Astrocyte of the spinal cord (primary cell): ENCODE results near the gene SFSWAP.
A peak's percentile ranks its signal among the peaks of the same experiment; 100 is the strongest.

Source experiments
- DNase-seq: peaks from one replicate; pipeline ENCODE4 v3.0.0; 2011; ENCODE audit warnings: low read depth, low spot score
- H3K4me3 ChIP-seq: 2 replicates; pipeline ENCODE4 v1.5.1; 2011; ENCODE audit warnings: low read depth, mild to moderate bottlenecking, low read length, moderate library complexity
- in situ Hi-C: cut with HindIII; loops from 2 replicates; pipeline ENCODE4 v1.10.0; 2017; ENCODE audit warnings: low sequenced_read_pairs
- TF ChIP-seq, protein P1 (sequence below): IDR thresholded peaks from 2 replicates; pipeline ENCODE4 v1.5.1; 2012; ENCODE audit warnings: low read depth, mild to moderate bottlenecking, low read length, inconsistent platforms

The SFSWAP gene

DNA sequence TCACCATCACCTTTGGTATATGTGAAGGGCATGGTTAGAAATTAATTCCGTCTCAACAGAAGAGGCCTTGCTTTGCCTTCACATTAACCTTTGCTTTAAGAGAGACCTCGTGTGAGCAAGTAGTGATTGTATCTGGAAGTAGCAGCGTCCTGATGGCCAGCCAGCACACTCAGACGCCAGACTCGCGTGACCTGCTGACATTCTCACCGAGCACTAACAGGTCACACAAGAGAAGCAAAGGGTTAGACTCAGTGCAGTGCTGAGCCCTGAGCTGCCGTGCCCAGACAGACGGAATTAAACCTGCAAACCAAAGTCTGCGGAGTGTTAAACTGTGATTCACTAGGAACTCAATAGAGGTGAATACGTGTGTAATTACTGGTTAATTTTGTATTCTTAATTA, 77.2 kb downstream of the SFSWAP start:
- DNase-seq, result no peak
- TF ChIP-seq, protein P1, sequence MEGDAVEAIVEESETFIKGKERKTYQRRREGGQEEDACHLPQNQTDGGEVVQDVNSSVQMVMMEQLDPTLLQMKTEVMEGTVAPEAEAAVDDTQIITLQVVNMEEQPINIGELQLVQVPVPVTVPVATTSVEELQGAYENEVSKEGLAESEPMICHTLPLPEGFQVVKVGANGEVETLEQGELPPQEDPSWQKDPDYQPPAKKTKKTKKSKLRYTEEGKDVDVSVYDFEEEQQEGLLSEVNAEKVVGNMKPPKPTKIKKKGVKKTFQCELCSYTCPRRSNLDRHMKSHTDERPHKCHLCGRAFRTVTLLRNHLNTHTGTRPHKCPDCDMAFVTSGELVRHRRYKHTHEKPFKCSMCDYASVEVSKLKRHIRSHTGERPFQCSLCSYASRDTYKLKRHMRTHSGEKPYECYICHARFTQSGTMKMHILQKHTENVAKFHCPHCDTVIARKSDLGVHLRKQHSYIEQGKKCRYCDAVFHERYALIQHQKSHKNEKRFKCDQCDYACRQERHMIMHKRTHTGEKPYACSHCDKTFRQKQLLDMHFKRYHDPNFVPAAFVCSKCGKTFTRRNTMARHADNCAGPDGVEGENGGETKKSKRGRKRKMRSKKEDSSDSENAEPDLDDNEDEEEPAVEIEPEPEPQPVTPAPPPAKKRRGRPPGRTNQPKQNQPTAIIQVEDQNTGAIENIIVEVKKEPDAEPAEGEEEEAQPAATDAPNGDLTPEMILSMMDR, result no peak
- no peak overlapping the region for H3K4me3 ChIP-seq
- in situ Hi-C loops, result no loop called here

DNA sequence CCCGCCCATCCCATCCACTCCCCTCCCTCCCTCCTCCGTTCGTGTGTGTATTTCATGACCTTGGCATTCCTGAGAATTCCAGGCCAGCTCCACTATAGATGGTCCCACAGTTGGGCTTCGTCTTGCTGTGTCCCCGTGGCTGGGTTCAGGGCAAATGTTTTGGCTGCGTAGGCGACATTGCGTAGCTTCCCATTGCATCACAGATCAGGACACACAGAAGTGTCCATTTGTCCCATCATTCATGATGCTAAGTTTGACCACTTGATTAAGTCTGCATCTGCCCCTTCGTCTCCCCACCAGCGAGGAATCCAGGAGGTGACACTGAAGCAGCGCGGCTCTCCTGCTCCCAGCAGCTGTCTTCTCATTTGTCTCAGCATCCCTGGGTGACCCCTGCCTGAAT, 78.7 kb downstream of the SFSWAP start:
- no peak overlapping the region for H3K4me3 ChIP-seq
- TF ChIP-seq, protein P1, result no peak
- in situ Hi-C loops, result no loop called here
- DNase-seq, result no peak

DNA sequence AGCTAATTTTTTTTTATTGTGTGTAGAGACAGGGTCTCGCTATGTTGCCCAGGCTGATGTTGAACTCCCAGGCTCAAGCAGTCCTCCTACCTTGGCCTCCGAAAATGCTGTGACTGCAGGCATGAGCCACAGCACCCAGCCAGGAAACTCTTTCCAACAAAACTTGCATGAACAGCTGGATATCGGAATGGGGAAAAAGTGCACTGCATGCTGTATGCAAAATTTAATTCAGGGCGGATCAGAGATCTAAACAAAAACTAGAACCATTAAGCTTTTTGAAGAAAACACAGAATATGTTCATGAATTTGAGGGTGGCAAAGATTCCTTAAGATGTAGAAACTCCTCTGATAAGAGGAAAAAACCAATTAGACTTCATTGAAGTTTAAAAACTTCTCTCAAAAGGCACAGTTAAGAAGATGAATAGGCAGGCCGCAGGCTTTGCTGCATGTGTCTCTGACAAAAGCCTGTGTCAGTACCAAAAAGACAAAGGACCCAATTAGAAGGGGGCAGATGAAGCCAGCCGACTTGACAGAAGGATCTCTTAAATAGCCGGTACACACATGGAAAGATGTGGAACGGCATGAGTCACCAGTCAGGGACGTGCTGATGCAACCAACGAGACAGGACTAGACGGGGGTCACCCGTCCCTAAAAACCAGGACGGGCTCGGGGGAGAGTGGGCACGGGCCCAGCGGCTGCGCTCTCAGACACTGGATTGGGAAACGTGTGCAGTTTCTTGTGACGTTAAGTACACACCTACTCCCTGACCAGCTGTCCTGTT, 82.5 kb downstream of the SFSWAP start:
- peak; percentile 22 for DNase-seq
- in situ Hi-C loops, result no loop called here
- TF ChIP-seq, protein P1, result no peak
- H3K4me3 ChIP-seq, result no peak overlapping the region

DNA sequence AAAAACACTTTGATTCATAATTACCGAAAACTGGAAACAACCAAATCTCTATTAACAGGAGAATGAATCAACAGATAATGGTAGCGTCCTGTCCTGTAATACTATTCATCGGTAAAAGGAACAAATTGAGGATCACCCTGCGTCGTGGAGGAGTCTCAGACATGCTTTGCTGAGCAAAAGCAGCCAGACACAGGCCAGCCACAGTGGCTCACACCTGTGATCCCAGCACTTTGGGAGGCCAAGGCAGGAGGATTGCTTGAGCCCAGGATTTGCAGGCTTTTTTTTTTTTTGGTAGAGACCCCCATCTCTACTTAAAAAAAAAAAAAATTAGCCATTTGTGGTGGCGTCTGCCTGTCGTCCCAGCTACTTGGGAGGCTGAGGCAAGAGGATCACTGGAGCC, 83.2 kb downstream of the SFSWAP start:
- H3K4me3 ChIP-seq, result no peak overlapping the region
- in situ Hi-C loops, result no loop called here
- no peak for DNase-seq
- TF ChIP-seq, protein P1, result no peak

DNA sequence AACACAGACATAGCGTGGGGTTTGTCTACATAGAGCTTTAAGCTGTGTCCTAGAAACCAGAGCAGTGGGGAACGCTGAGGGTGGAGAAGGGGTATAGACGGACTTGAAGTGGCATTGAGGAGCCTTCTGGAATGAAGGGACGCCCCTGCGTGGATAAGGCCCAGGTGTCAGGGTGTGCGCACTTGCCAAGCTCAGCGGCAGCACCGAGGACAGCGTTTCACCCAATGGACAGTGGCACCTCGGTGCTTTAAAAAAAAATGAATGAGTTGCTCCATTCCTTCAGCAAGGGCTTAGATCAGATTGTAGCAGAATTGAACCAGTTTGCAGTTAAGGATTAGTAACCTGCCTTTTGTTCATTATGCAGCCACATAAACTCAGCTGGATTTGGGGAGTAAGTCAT, 83.7 kb downstream of the SFSWAP start:
- in situ Hi-C loops, result no loop called here
- TF ChIP-seq, protein P1, result no peak
- no peak for DNase-seq
- no peak overlapping the region for H3K4me3 ChIP-seq

DNA sequence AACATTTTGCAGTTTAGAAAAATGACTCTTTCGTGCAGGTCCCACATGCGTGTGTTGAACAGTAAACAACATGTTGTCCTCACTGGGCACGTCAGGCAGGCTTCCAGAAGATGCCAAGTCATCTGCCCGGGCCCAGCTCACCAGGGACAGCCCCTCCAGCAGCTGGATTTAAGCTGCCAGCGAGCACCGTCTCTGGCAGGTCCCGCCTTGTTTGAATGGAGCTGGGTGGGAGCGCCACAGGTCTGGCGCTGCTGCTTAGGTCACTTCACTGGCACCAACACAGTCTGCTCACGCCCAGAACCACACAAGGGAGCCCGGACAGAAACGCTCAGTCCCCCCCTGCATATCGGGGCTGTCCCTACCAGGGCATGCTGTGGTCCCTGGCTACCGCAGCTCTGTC, 84.2 kb downstream of the SFSWAP start:
- DNase-seq, result no peak
- in situ Hi-C loops, result no loop called here
- no peak overlapping the region for H3K4me3 ChIP-seq
- TF ChIP-seq, protein P1, result no peak
